Fibroblast of the conjunctiva (primary cell): Measurements from ENCODE around the gene DCP1B.

ENCODE experiments used
- DNase-seq: peaks from one replicate; pipeline ENCODE4 v3.0.0-alpha.2; 2010; ENCODE audit warnings: low read depth

Gene DCP1B

DNA sequence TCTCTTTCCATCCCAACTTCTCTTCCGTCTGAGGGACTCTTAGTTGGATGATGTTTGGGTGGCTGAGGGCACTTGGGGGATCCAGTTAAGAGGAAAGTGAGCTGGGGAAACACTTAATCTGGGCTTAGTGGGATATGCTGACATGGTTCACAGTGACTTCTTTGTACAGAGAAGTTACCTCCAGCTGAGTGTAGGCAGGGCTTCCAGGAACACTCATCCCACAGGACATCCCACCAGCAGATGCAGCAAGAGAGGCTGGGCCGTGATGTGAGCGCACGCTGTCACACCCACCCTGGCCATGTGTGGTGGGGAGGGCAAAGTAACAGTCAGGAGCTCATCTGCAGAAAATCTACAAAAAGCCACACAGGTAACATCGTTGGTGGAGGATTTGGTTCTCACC lies 85.0 kb downstream of the DCP1B start:
- DNase-seq, result no peak

DNA sequence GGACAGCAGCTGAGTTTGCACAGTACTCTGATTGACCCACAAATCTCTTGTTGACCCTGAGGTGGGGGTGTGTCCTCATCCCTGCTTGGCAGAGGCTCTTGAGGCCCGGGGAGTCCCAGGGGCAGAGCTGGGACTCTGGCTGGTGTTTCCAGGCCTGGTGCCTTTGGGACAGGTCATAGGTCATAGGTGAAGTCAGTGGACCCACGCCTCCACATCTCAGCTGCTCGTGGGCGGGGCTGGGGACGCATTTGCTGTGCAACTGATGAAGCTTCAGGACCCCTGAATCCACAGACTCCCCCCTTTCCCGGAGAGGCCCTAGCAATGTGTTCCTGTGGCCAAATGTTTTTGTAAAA lies 85.4 kb downstream of the DCP1B start:
- DNase-seq, result no peak

DNA sequence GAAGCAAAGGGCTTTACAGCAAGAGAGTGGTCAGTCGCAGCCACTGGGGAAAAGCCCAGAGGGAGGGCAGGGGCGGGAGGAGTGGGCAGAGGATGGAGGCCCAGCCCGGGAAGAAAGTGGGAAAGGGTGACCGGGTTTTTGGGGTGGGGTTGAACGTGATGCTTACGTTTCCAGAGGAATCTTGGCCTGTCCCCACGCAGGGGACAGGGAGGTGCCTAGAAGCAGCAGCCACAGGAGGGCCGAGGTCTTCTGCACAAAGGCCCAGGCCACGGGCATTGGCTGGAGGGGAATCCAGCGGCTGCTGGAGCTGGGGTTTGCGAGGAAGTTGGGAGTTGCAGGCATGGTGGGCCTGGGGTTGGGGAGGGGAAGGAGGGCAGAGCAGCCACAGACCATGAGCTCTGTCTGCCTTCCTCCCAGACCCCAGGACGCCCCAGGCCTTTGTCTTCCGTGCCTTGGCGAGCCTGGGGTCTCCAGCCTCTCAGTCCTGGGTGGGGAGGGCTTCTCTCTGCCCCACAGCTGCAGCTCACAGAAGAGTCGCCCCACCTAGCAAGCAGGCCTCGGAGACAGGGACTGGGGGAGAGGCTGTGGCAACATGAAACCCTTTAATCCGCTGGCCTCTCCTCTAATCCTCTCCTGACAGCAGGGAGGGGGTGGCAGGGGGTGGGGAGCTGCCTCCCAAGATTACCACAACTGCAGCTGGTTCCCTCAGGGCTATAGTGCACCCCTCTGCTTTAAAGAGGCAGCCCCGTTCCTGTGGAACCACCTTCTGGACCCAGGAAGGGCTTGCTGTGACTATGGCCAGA lies 86.0 kb downstream of the DCP1B start, which contains the start of gene CACNA2D4:
Gene CACNA2D4 (minus strand): TSS at position 572 of the 803 bp plus-strand sequence. CDS start 179 bp downstream, at position 393.
- DNase-seq, result no peak

DNA sequence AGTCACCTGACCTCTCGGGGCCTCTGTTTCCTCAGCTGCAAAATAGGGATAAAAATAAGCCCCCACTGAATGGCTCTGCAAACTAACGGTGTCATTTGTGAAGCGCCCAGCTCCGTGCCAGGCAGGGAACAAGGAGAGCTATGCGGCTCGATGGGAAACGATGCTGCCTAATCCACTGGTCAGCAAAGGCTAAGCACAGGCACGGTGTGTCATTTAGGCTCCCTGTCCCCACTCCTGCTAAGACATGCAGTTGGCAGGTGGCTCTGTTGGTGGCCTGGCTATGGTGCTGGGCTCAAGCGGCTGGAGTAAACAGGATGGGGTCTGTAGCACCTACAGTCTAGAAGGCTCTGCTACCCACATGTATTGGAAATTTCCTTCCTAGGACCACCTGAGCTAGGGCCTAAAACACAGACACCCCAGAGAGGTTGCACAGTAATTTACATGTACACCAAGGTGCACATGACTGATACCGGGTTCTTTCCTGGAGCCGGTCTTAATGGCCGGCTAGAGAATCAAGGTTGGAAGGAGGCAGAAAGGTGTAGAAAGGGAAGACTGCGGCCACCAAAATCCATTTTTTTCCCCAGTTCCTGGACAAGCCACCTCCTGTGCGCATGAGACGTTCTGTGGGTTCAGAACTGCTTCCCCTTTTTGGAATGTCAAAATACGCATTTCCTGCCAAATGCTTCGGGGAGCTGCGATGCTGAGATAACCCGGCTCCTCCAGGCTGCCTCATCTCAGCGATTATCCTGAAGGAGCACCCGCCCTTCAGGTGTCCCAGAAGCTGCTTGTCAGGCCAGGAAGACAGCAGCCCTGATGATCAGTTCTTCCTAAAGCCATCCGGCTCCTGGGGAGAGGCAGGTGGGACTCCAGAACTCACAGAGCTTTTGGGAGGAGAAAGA lies 86.8 kb downstream of the DCP1B start:
- DNase-seq, result no peak

DNA sequence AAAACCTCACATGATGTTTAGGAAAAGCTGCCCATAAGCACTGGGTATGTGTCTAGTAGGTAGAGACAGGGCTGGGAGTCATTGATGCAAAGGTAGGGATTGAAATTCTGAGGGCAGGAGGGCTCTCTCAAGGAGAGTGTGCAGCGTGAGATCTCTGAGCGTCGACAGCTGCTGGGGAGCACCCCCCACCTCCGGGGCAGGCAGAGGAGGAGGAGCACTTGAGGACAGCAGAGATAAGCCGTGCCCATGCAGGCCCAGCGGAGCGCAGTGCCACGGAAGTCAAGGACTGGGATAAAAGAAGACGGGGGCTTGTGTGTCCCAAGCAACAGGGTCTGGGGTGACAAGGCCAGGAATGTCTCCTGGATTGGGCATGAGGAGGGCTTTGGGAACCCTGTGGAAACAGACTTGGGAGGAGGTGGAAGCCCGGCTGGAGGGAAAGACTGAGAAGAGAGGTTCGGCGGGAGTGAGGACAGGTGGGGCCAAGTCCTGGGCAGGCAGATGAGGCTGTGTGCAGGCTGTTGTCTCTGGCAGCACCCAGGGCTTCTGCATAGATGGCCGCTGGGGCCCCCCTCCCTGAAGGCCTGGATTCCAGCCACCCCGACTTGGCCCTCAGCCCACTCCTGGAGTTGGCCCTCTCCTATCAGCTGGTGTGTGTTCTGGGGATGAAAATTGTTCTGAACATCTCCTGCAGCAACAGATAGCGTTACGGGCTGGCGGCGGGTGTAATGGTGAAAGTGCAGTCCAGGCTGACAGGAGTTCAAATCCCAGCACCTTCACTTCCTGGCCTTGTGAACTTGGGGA lies 87.7 kb downstream of the DCP1B start:
- DNase-seq, result no peak

DNA sequence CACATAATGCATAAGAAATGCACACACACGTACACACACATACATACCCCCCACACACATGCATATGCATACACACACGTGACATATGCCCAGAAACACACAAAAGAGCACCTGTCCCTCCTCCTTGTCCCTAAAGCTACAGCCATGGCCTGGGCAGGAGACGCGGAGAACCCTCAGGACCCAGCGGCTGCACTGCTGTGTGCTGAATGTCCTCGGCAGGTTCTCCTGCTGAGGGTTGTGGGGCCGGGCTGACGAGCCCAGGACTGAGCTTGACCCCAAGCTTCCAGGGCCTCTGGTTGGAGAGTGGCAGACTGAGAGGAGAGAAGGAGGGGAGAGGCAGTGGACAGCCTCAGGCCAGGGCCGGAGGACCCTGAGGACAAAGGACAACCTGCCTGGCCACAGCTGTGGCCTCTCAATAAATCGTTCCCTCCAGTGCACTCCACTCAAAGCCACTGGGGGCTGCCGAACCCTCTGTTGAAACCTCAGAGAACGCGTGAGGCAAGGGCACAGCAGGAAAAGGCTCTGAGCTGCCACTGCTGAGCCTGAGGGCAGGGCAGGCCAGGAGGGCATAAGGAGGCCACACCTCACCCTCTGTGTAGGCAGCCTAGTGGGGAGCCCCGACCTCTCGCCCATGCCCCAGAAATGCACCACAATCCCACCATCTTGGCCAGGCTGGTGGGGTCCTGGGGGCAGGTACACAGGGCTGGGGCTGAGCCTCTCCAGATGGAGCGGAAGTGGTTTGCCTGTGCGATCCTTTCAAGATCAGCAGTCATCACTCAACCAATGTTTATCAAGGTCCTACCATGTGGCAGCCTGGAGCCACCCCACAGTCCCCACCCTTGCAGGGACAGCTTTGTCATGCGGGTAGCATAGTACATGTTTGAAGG lies 88.9 kb downstream of the DCP1B start:
- no peak for DNase-seq

DNA sequence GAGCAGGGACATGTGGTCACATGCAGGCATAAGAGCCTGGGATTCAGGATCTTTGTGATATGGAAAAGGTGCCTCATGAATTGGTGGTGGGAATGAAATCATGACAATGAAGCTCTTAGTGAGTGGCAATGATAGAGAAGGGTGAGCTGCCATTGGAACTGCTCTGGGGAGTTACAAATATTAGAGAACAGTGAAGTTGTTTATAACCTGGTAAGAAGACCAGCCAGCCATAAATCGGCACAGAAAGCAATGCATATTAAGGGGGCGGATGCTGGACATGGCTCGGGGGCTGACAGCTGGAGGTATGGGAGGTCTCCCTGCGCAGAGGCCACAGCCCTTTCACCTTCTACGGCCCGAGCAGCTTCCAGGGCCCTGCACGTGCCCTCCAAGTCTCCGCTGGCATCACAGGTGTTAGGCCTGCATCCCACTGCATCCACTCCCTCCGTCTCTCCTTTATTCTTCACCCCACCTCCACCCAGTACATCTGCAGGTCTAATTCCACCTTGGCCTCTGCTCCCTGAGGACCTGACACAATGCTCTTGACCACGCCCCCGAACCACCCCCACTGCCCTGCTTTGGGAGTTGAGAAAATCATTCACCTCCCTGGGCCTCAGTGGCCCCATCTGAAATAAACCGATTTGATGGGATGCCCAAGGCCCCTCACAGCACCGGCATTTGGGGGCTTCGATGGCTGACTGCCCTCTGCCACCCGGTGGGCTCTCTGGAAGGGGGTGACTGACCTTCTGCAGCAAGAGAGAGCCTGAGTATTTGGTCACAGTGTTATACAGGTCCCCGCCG lies 89.9 kb downstream of the DCP1B start:
- no peak for DNase-seq

DNA sequence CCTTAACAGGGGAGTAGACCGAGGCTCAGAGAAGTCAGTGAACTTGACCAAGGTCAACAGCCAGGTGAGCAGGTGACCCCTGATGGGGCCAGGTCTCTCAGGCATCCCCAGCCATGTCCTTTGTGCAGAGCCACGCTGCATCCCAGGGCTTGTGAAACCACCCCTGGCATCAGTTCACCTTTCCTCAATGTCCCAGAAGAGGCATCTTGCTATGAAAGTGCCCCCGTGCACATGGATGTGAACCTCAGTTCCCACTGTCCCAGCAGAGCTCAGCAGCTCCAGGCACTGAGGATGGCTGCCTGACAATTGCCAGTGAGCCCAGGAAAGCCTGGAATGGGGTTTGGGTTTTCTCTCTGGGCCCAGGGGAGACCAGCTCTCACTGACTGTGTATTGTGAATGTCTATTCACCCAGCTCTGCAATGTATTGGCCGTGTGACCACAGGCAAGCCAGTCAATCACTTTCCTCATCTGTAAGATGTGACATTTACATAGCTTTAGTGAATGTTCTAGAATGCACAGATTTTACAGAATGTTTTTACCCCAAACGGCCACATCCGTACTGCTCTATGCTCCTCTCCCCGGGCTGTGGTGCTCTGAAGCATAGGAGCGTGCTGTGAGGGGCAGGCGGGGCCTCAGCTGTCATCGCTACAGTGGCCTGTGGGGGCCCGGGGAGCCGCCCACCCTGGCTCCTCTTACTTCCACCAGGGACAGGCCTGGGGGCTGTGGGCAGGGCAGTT lies 90.7 kb downstream of the DCP1B start:
- no peak for DNase-seq

DNA sequence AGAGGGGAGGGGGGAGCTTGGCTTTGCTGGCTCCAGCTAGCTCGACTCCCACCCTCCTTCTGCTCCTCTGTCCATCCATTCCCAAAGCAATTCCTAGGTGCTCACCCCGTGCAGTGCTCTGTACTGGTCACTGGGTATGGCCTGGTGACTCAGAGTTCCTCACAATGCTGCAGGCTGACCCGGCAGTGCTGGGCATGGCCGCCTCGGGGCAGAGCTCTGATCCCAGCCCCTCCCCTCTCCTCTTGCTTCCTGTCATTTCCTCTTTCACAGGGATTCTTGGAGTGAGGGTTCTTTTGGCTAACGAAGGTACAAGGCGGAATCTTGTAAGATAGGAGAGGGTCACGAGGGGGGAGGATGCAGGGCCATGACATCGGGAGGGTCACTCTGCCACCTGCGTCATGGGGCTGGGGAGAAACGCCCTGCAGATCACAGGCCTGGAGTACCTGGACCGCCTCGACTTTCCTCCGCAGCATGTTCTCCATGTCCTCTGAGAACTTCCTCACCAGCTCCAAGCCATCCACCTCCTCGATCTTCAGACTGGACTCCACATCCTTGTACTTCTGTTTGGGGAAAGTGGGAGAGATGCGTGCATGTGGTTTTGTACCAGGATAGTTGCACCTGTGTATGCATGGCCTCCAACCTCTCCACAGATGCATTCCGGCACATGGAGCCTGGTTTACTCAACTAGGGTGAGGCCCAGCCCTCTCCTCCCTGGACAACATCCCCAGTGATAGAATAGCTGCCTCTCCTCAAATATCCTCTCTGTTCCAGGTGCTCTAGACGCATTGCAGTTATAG lies 91.5 kb downstream of the DCP1B start:
- no peak for DNase-seq

DNA sequence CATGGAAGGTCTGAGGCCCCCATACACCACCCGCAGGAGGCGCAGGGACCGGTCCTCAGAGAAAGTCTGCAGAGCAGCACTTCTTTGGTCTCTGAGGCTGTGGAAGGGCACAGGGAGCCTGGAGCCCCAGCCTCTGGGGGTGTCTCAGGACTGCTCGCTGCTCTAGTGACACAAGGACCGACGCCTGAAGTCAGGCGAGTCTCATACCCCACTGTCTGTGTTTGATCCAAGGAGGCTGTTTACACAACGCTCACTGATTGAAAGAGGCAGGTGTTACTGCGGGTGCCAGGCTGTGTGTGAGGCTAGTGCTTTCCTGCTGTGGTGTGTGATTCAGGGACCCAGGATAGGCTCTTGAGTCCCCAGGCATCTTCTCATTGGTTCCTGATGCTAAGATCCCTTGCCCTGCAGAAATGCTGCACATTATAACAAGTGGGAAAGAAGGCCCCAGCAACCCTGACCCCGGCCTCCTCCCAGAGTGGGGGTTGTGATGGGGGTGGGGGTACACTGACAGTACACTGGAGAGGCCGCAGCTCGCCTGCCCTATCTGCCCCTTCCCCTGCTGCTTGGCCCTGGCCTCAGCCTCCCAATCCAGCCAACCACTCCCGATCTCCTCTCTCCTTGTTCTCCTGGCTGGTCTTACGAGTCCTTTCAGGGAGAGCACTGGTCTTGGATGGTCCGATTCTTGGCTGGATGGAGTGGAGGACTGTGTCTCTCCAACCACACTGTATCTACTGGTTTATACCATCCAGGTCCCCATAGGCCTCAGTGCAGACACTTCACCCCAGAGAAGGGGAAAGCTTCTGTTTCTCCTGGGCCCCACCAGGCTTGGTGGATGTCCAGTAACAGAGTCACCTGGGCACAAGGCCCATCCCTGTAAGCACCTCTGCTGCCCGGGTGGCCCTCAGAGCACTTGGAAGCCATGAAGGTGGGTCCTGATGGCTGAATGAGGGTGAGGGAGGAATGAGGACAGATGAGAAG lies 92.4 kb downstream of the DCP1B start:
- no peak for DNase-seq

DNA sequence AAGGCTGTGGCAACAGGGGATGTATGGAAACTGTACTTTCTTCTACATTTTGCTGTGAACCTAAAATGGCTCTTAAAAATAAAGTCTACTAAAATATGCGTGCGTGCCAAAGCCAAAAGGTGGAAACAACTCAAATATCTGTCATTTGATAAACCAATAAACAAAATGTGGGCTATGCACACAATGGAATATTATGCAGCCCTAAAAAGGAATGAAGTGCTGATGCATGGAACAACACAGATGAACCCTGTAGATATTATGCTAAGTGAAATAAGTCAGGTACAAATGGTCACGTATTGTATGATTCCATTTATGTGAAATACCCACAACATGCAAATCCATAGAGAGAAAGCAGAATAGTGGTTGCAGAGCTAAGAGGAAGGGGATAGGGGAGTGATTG lies 93.8 kb downstream of the DCP1B start:
- no peak for DNase-seq

DNA sequence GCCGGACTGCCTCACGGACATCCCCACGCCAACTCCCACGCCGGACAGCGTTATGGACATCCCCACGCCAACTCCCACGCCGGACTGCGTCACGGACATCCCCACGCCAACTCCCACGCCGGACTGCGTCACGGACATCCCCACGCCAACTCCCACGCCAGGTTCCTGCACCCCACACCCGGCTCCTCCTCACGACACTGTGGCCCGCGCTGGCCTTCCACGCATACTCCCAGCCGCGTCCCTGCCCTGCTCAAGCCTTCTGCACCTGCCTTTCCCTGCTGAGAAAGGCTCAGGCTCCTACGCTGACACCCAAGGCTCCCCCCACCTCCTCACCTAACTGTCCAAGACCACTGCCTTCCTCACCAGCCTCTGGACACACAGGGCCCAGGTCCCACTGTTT lies 95.5 kb downstream of the DCP1B start:
- DNase-seq, result no peak

DNA sequence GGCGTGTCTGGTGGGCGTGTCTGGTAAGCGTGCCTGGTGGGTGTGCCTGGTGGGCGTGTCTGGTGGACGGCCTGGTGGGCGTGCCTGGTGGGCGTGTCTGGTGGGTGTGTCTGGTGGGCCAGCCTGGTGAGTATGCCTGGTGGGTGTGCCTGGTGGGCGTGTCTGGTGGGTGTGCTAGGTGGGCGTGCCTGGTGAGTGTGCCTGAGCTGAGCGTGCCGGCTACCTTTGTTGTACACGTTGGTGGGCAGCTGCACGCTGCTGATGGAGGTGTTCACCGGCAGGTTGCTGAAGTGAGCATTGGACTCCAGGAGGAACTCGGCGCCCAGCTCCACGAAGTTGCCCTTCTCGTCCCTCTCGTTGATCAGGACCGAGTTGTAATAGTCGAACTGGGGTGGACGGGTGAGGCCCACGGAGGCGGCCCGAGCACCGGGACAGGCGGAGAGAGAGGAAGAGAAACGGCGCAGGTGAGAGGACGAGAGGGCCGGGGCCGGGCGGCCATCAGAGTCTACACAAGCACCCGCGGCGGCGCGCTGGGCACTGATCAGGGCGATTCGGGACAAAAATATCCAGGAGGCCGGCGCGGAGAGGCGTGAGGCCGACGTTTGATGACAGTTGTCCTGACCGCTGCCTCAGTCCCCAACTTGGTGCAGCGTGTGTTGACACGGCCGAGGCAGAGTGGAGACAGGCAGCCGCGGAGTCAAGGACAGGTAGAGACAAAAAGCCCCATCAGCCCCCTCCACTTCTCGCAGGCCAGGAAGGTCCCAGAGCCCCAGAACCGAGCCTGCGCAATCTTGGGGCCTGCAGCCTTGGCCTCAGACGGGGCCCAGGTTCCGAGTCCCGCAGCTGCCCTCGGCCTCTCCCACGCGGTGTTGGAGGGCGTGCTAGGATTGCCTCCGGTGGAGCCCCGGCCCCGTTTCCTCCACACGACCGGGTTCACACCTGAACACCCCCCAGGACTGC lies 96.3 kb downstream of the DCP1B start:
- DNase-seq, result no peak

DNA sequence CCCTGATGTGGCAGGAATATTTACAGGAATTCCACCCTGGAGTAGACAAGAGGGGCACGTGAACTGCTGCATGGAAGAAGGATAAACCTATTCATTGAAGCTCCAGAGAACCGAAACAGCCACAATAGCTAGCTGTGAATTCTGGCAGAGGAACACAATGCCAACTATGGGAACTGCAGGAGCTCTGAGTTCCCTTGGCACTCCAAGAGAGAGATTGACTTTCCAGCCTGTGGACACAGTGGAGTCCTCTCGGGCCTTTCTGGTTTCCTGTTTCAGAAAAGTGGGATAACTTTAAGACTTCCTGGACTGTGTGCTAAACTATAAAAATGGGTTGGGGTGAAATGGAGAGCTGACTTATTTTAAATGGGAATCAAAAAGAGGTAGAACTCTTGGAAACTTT lies 97.7 kb downstream of the DCP1B start:
- no peak for DNase-seq

DNA sequence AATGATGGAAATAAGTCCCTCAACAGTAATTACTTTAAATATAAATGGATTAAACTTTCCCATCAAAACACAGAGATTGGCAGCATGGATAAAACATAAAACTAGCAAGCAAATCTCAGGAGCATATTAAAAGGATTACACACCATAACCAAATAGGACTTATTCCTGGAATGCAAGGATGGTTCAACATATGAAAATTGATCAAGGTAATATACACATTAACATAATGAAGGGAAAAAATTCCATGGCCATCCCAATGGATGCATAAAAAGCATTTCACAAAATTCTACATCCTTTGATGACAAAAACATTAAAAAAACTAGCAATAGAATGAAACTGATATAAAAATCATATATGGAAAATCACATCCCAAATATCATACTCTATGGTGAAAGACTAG lies 99.4 kb downstream of the DCP1B start:
- no peak for DNase-seq

DNA sequence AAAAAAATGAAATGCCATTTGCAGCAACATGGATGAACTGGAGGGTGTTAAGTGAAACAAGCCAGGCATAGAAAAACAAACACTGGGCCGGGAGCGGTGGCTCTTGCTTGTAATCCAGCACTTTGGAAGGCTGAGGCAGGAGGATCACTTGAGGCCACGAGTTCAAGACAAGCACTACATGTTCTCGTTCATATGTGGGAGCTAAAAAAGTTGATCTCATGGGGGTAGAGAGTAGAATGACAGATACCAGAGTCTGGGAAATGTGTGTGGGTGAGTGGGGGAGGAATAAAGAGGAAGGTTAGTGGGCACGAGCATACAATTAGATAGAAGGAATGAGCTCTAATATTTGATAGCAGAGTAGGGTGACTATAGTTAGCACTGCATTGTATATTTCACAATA lies 107.3 kb downstream of the DCP1B start:
- no peak for DNase-seq
